ENCODE measurements around the gene SNX9. TPM values are rescaled to one million over a fixed set of nuclear protein-coding genes. Genes with fewer than 3 reads are reported as not detected.

The SNX9 gene
- total and polyA plus RNA-seq, 10 of the 15 experiments (the other 5 are each of a cell fraction or from before 2014, with no cell fraction given), result 0.03 to 2.0 (median 0.37) TPM

DNA sequence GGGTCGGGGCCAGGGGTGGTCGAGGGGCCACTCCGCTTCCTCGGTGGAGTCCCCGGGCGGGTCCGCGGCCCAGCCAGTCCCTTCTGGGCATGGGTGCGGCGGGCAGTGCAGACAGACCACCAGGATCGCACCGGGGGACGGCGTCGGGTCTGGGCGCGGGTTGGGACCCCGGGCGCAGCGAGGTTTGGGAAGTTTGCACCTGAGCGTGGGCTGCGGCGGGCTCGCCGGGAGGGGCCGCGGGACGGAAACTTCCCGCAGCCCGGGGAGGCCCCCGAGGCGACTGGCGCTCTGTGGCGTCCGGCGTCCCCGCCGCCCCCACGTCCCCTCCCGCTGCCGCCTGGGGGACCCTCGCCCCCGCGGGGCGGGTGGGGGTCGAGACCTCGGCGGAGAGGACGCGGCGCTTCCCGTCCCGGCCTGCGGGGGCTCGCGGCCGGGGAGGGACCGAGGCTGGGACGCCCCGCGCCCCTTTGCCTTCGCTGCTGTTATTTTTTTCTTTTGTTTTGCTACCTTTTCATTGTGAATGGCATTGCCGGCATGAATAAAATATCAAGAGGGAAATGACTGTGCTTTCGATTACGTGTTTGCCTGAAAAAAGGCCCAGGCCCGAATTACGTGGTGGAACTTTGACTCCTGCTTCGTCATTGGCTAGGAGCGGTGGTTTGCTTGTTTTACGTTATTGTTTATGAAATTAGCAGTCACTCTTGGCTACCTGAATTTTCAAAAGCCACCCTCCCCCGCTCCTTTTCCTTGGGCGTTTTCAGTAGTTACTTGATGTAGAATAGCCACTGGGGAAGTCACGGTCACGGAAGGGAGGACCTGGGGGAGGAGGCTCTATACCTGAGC lies 703 bp downstream of the SNX9 start (continued):
- TF ChIP-seq GABPA (IDR thresholded peaks at IDR 0.05; ENCODE audit: low read depth), result no peak
- no peak for TF ChIP-seq ZBTB4 (CRISPR knock-in tag; IDR thresholded peaks at IDR 0.05)
- TF ChIP-seq EED (IDR thresholded peaks at IDR 0.05; ENCODE audit: low read depth), result no peak
- no peak for TF ChIP-seq TARDBP (IDR thresholded peaks at IDR 0.05; ENCODE audit: borderline replicate concordance)
- TF ChIP-seq ZNF687 (IDR thresholded peaks at IDR 0.05), result no peak
- TF ChIP-seq SREBF2 (IDR thresholded peaks at IDR 0.05; ENCODE audit: low read length), result no peak
- peak; percentile 80 for TF ChIP-seq IKZF1 (conservative IDR thresholded peaks at IDR 0.05)
- TF ChIP-seq, protein P1, sequence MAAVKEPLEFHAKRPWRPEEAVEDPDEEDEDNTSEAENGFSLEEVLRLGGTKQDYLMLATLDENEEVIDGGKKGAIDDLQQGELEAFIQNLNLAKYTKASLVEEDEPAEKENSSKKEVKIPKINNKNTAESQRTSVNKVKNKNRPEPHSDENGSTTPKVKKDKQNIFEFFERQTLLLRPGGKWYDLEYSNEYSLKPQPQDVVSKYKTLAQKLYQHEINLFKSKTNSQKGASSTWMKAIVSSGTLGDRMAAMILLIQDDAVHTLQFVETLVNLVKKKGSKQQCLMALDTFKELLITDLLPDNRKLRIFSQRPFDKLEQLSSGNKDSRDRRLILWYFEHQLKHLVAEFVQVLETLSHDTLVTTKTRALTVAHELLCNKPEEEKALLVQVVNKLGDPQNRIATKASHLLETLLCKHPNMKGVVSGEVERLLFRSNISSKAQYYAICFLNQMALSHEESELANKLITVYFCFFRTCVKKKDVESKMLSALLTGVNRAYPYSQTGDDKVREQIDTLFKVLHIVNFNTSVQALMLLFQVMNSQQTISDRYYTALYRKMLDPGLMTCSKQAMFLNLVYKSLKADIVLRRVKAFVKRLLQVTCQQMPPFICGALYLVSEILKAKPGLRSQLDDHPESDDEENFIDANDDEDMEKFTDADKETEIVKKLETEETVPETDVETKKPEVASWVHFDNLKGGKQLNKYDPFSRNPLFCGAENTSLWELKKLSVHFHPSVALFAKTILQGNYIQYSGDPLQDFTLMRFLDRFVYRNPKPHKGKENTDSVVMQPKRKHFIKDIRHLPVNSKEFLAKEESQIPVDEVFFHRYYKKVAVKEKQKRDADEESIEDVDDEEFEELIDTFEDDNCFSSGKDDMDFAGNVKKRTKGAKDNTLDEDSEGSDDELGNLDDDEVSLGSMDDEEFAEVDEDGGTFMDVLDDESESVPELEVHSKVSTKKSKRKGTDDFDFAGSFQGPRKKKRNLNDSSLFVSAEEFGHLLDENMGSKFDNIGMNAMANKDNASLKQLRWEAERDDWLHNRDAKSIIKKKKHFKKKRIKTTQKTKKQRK (IDR thresholded peaks at IDR 0.05; ENCODE audit: low read depth, low read length), result no peak
- TF ChIP-seq RUNX3 (IDR thresholded peaks at IDR 0.05; ENCODE audit: low read length), result no peak
- TF ChIP-seq MEF2A (IDR thresholded peaks at IDR 0.05; ENCODE audit: insufficient read depth, low read depth, low read length), result no peak
- no peak for TF ChIP-seq CEBPB (IDR thresholded peaks at IDR 0.05; ENCODE audit: borderline replicate concordance in 1 of 2, low read depth in 2 of 2, low read length in 2 of 2)
- no peak for TF ChIP-seq RFX5 (IDR thresholded peaks at IDR 0.05; ENCODE audit: low read depth, low read length)
- no peak for TF ChIP-seq MLLT1 (IDR thresholded peaks at IDR 0.05)
- peak; percentile 80 for TF ChIP-seq CREB1 (IDR thresholded peaks at IDR 0.05; ENCODE audit: low read depth)
- TF ChIP-seq FOXM1 (IDR thresholded peaks at IDR 0.05; ENCODE audit: low read depth, low read length), result no peak
- no peak for TF ChIP-seq ESRRA (IDR thresholded peaks at IDR 0.05; ENCODE audit: low read length)
